Muscle layer of colon (tissue), 2 donors: ENCODE measurements around the gene PFDN1.

Experiments used
- H3K27ac ChIP-seq: one replicate; pipeline ENCODE4 v1.7.0; 2013; ENCODE audit warnings: low read depth, mild to moderate bottlenecking, low read length, moderate library complexity
- H3K27me3 ChIP-seq, 2 donors: one replicate each; pipeline ENCODE4 v1.7.0; 2013; ENCODE audit warnings: low read length in 2 of 2, mild to moderate bottlenecking in 2 of 2; ENCODE audit not compliant: insufficient read depth in 2 of 2, control insufficient read depth in 1 of 2
- H3K36me3 ChIP-seq: one replicate; pipeline ENCODE4 v1.7.0; 2013; ENCODE audit warnings: mild to moderate bottlenecking, low read length; ENCODE audit not compliant: insufficient read depth
- H3K4me1 ChIP-seq: one replicate; pipeline ENCODE4 v1.7.0; 2013; ENCODE audit warnings: mild to moderate bottlenecking, low read length; ENCODE audit not compliant: insufficient read depth
- H3K4me3 ChIP-seq, 2 donors: one replicate each; pipeline ENCODE4 v1.7.0; 2013; ENCODE audit warnings: low read length in 2 of 2, low read depth in 1 of 2, mild to moderate bottlenecking in 1 of 2, moderate library complexity in 1 of 2
- H3K9ac ChIP-seq: one replicate; pipeline ENCODE4 v1.7.0; 2013; ENCODE audit warnings: low read length
- H3K9me3 ChIP-seq: one replicate; pipeline ENCODE4 v1.7.0; 2013; ENCODE audit warnings: mild to moderate bottlenecking, low read length
- donor health status: abdominal sarcoma.
- donor health status: Adenocarcinoma of cecum.

PFDN1 gene

DNA sequence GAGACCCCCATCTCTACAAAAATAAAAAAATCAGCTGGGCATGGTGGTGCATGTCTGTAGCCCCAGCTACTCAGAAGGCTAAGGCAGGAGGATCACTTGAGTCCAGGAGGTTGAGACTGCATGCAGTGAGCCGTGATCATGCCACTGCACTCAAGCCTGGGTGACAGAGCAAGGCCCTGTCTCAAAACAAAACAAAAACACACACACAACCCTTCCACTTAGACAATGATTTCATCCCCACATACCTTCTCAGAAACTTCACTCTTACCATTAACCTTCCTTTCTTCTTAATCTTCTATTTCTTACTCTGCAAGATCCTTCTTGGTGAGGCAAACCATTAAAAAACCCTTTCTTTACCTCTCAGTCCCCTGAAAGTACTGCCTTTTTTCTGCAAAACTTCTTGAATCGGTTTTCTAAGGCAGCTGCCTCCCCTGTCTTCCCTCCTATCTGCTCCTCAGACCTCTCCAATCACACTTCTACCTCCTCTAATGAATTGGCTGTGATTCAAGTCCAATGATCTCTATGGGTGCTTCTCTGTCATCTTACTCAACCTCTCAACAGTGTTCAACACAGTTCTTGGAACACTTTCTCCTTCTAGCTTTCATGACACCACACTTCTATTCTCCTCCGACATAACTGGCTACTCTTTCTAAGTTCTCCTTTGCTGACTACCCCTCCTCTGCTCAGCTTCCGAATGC, 47.3 kb downstream of the PFDN1 start:
- Histone ChIP-seq H3K4me3 (no peak overlapping the region), H3K27me3 (no peaks in the 10 kb centered on the region), H3K9me3 (no peaks in the 10 kb centered on the region), H3K9ac (no peak overlapping the region), H3K36me3 (peaks cover 15% of the 10 kb centered on the region), H3K27ac (no peak overlapping the region), H3K4me1 (peaks cover 8% of the 10 kb centered on the region)

DNA sequence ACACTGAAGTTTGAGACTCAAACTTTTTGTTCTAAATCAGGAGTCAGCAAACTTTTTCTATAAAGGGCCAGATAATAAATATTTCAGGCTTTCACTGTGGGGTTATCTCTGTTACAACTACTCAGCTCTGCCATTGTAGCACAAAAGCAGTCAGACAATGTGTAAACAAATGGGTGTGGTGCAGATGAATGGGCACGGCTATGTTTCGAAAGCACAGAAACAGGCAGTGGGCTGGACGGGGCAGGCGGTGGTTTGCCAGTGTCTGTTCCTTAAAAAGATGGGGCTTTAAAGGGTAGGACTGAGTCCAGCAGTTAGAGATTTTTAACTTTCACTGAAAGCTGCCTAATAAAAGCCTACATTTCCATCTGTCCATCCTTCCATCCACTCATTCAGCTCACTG, 48.9 kb downstream of the PFDN1 start:
- Histone ChIP-seq H3K9me3 (no peaks in the 10 kb centered on the region), H3K9ac (no peak overlapping the region), H3K27ac (no peak overlapping the region), H3K36me3 (peaks cover 15% of the 10 kb centered on the region), H3K4me3 (no peak overlapping the region), H3K27me3 (no peaks in the 10 kb centered on the region), H3K4me1 (peaks cover 8% of the 10 kb centered on the region)

DNA sequence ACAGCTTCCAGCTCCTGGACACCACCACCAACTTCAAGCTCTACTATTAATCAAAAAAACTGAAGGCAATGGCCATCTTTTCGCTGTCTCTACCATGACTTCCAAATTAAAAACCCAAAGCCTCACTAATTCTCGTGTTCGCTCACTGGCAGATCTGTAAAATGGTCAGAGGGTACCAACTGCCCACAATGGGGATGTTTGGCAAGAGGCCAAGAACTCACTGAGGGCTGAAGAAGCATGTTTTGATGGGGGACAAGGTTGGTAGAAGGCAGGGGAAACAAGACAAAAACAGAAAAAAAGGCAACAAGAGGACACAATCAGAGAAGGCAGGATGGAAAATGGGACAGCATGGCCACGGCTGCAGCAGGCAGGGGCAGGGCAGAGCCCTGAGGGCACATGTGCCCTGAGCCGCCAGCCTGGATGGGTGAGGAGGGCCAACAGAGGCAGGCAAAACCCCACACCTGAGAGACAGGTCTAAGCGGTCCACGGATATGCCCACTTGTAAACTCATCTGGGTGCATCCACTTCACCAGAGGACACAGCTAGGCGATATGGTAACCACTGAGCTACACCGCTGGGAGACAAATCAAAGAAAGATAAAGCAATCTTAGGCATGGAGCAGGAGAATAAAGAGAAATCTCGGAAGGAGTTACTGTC, 50.3 kb downstream of the PFDN1 start:
- no peak overlapping the region for H3K27ac ChIP-seq

DNA sequence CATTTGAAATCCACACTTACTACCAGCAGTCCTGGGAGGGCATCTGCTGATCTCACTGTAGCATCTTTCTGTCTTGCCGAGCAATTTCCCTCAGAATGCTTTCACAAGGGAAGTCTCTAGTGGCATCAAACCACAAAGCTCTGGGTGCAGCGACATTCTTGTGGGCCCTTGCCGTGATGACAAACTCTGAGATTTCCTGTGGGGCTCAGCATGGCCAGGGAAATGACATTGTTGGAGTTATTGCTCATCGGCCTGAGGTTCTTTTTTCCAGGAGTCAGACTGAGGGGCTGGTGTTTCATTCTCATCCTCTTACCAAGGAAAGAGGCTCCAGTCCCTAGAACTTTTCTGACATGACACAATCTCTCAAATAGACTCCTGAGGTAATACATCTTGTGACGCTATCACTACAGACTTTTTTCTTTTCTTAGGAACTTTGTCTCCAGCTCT, 51.4 kb downstream of the PFDN1 start:
- Histone ChIP-seq H3K36me3 (peaks cover 5% of the 10 kb centered on the region), H3K4me3 (no peak overlapping the region), H3K27me3 (no peaks in the 10 kb centered on the region), H3K9me3 (no peaks in the 10 kb centered on the region), H3K4me1 (peaks cover 20% of the 10 kb centered on the region), H3K27ac (no peak overlapping the region), H3K9ac (no peak overlapping the region)

More for the DNA sequence above, 50.3 kb downstream of the PFDN1 start:
- peaks cover 7% of the 10 kb centered on the region for H3K36me3 ChIP-seq
- no peaks in the 10 kb centered on the region for H3K27me3 ChIP-seq
- no peak overlapping the region for H3K9ac ChIP-seq
- H3K4me1 ChIP-seq = peaks cover 10% of the 10 kb centered on the region
- H3K9me3 ChIP-seq = no peaks in the 10 kb centered on the region
- no peak overlapping the region for H3K4me3 ChIP-seq

DNA sequence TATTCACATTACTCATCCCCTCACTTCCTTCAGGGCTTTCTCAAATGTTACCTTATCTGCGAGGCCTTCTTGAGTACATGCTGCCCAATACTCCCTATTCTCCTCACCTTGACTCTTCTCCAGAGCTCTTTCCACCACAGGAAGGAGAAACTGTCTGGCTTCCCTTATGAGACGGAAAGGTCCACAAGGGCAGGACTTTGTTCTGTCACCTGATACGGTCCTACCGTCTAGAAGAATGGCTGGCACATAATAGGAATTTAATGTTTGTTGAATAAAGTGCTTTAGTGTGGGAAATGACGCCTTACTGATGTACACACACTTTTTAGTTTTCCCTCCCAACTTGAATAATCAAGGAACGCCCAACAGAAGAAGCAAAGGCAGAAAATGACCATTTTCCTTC, 52.5 kb downstream of the PFDN1 start:
- no peaks in the 10 kb centered on the region for H3K27me3 ChIP-seq
- peaks cover 32% of the 10 kb centered on the region for H3K4me1 ChIP-seq
- no peak overlapping the region for H3K4me3 ChIP-seq
- H3K9me3 ChIP-seq = no peaks in the 10 kb centered on the region
- no peak overlapping the region for H3K9ac ChIP-seq
- peaks cover 5% of the 10 kb centered on the region for H3K36me3 ChIP-seq
- no peak overlapping the region for H3K27ac ChIP-seq

DNA sequence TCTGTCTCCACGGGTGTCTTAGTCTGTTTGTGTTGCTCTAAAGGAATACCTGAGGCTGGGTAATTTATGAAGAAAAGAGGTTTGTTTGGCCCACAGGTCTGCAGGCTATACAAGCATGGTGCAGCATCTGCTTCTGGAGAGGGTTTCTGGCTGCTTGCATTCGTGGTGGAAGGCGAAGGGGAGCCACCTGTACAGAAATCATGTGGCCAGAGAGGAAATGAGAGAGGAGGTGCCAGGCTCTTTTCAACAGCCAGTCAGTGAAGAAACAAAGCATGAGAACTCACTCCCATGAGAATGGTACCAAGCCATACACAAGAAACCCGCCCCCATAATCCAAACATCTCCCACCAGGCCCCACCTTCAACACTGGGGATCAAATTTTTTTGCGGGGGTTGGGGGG, 53.4 kb downstream of the PFDN1 start:
- H3K36me3 ChIP-seq = peaks cover 5% of the 10 kb centered on the region
- H3K4me1 ChIP-seq = peaks cover 39% of the 10 kb centered on the region
- no peaks in the 10 kb centered on the region for H3K9me3 ChIP-seq
- H3K4me3 ChIP-seq = no peak overlapping the region
- H3K27me3 ChIP-seq = no peaks in the 10 kb centered on the region
- no peak overlapping the region for H3K9ac ChIP-seq
- no peak overlapping the region for H3K27ac ChIP-seq

DNA sequence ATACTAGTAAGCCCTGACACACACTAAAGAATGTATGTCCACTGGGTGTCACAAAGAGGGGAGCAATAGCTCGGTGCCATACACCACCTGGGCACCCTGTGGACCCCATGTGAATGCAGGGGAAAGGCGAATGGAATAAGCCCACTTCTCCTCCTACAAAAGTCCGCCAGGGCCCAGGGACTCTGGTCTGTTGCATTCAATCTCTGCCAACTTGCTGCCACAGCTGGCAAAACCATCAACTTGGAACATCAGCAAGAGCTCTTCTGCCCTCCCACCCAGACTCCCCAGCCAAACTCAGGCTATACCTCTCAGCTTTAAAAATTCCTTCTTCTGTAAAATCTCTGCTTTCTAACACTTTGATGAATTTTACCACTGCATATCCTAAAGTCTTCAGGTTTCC, 54.5 kb downstream of the PFDN1 start:
- H3K9ac ChIP-seq = no peak overlapping the region
- peaks cover 44% of the 10 kb centered on the region for H3K4me1 ChIP-seq
- H3K9me3 ChIP-seq = no peaks in the 10 kb centered on the region
- H3K27me3 ChIP-seq = no peaks in the 10 kb centered on the region
- H3K27ac ChIP-seq = no peak overlapping the region
- peaks cover 10% of the 10 kb centered on the region for H3K36me3 ChIP-seq
- H3K4me3 ChIP-seq = no peak overlapping the region

DNA sequence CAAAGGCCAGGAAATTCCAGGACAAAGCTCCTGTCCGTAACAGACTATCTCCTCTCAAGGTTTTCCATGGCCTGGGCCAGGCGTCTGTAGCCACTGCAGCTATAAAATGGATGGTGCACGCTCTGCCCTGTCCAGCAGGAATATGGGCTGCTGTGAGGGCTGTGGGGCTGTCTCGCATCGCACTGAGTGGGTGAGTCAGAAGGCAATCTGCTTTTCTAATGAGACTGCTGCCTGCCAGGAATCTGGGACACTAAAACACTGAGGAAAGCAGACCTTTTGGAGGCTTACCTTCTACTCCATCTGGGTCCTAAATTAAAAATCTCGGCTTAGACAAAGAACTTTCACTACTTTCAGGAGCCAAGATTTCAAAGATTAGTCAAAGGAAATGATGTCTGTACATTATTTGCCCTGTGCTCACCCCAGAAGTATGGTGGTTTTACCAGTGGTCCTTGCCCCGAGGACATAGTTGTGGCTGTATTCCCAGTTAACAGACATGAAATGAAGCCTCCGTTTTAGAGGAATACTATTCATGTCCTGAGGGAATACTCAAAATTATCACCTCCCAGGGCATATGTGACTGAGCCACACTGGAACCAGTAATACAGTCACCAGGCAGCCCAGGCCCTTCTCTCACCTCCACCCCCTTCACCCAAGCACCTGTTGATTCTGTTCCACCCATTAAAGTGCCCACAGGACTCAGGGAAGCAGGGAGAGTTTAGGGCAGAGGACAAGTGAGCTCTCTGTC, 56.4 kb downstream of the PFDN1 start:
- no peaks in the 10 kb centered on the region for H3K9me3 ChIP-seq
- H3K36me3 ChIP-seq = peaks cover 11% of the 10 kb centered on the region
- H3K27me3 ChIP-seq = no peaks in the 10 kb centered on the region
- no peak overlapping the region for H3K4me3 ChIP-seq
- H3K9ac ChIP-seq = peak overlapping the region; percentile 0
- peak overlapping the region; percentile 76 for H3K27ac ChIP-seq
- peaks cover 62% of the 10 kb centered on the region for H3K4me1 ChIP-seq

DNA sequence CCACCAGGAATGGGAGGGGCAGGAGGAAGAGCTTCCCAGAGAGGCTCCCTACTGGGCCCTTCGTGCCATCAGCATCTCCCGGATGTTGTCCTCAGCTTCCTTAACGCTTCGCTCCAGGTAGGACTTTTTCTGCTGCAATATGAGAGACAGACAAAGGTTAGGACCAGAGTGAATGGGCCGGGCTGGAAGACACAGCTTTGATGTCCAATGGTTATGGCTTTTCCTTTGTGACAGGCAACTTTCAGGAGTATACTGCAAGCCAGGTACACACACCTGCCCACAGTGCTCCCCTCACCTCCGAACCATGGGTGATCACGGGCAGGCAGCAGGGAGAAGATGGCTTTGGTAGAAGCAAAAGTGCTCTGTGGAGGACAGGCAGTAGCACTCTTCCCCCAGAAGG, 57.0 kb downstream of the PFDN1 start:
- Histone ChIP-seq H3K9me3 (no peaks in the 10 kb centered on the region), H3K27ac (peak overlapping the region; percentile 76), H3K4me3 (peak overlapping the region in 1 of 2 donors; percentile 2), H3K27me3 (no peaks in the 10 kb centered on the region), H3K4me1 (peaks cover 69% of the 10 kb centered on the region), H3K9ac (no peak overlapping the region), H3K36me3 (peaks cover 9% of the 10 kb centered on the region)

DNA sequence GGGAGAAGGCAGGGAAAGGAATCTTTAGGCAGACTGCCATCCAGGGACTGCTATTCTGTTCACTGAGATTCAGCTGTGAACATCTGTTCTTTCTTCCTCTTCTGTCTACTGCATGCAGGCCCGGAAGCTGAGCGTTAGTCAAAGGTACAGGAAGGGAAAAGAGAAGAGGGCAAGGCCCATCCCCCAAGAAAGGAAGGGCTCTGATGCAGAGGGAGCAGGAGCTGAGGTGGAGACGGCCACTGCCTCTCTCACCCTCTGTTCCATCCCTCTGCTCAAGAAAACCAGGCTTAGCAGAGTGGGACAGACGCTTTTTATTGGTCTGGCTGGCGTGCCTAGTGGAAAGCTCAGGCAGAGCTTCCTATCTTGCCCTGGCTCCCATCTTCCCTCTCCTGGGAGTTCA, 57.6 kb downstream of the PFDN1 start:
- peaks cover 74% of the 10 kb centered on the region for H3K4me1 ChIP-seq
- no peak overlapping the region for H3K9ac ChIP-seq
- H3K9me3 ChIP-seq = no peaks in the 10 kb centered on the region
- H3K27me3 ChIP-seq = no peaks in the 10 kb centered on the region
- H3K27ac ChIP-seq = peak overlapping the region; percentile 76
- H3K4me3 ChIP-seq = no peak overlapping the region
- peaks cover 9% of the 10 kb centered on the region for H3K36me3 ChIP-seq

DNA sequence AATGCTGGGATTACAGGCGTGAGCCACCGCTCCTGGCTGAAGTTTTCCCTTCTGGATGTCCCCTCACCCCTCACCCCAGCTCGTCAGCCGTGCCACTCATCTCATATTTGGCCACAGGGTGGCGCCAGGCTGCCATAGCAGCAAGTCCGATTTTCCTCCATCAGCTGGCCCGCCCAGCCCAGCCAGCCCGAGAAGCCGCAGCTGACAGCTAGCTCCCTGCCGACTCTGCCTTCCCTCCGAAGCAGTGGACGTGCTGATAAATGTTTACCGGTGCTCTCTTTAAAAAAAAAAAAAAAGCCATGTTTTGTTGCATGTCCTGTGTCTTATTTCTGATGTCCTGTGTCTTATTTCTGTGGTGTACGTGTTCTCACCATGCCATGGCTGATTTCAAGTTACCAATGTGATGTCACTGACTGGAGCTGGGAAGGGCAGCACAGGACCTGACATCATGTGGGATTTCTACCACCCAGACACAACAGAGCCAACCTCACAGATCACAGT, 58.3 kb downstream of the PFDN1 start:
- Histone ChIP-seq H3K27ac (no peak overlapping the region), H3K9me3 (no peaks in the 10 kb centered on the region), H3K27me3 (no peaks in the 10 kb centered on the region), H3K4me1 (peaks cover 82% of the 10 kb centered on the region), H3K36me3 (peaks cover 9% of the 10 kb centered on the region), H3K4me3 (no peak overlapping the region), H3K9ac (no peak overlapping the region)
